ENCODE data around the gene NAV1. TPM values are rescaled to one million over a fixed set of nuclear protein-coding genes. Genes with fewer than 3 reads are reported as not detected.
A peak's percentile ranks its signal among the peaks of the same experiment; 100 is the strongest.

The NAV1 gene
- total and polyA plus RNA-seq, 11 donors, result 30.5 to 107 (median 73.4) TPM

DNA sequence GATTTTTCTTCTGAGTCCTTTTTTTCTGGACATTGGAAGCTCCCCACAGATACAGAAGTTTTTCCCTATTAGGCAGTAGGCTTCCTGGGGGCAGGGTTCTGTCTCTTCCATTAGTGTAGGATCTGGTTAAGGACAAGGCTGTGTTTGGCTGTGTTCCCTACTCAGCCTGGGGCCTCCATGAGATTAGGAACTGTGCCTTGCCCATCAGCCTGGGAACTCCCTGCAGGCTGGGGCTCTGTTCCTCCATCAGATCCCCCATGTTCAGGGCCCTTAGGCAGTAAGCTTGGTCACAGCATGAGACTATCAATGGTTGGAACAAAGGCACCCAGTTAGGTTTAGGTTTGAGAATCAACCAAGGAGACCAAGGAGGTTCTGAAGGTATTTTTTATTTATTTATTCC is 22.7 kb downstream of the NAV1 start:
- Histone ChIP-seq H3K4me3 (no peak overlapping the region), H3K27ac (peak overlapping the region in 5 of 12 donors; percentile 51 to 69 (median 54)), H3K4me1 (peaks cover 20 to 94% (median 71%) of the 10 kb centered on the region in 12 donors), H3K36me3 (no peaks in the 10 kb centered on the region), H3K9me3 (no peaks in the 10 kb centered on the region), H3K27me3 (no peaks in the 10 kb centered on the region)
- ATAC-seq (no peak), DNase-seq (peak in 1 of 5 donors; percentile 47)
- TF ChIP-seq CTCF (IDR thresholded peaks at IDR 0.05), result no peak
- no peak for TF ChIP-seq POLR2A (IDR thresholded peaks at IDR 0.05)
- intact Hi-C loops (cut with DNase I), result loop anchor here in 7 of 10 donors (2.0 to 10.0 kb wide), 6 partner anchors 41 to 231 kb away; no protein-coding TSS in a partner anchor

GRCh38 chr1:201562257-201562656 is 23.3 kb downstream of the NAV1 start:
- intact Hi-C loops (cut with DNase I), result loop anchor here in 4 of 10 donors (5.0 to 10.0 kb wide), 4 partner anchors 40 to 230 kb away; no protein-coding TSS in a partner anchor
- TF ChIP-seq CTCF (IDR thresholded peaks at IDR 0.05), result no peak
- TF ChIP-seq POLR2A (IDR thresholded peaks at IDR 0.05), result no peak
- H3K27me3 ChIP-seq, result no peaks in the 10 kb centered on the region
- peaks cover 22 to 94% (median 66%) of the 10 kb centered on the region in 12 donors for H3K4me1 ChIP-seq
- WGBS, 4 donors, result 58 to 94% (median 73%) methylated on average over 3 to 4 of the region's 4 CpGs
- no peak overlapping the region for H3K4me3 ChIP-seq
- H3K36me3 ChIP-seq, result no peaks in the 10 kb centered on the region
- ATAC-seq (peak in 3 of 4 donors; percentile 12 to 71 (median 35)), DNase-seq (peak in 2 of 5 donors; percentile 51 to 59)
- H3K9me3 ChIP-seq, result no peaks in the 10 kb centered on the region
- peak overlapping the region in 9 of 12 donors; percentile 17 to 69 (median 55) for H3K27ac ChIP-seq

DNA sequence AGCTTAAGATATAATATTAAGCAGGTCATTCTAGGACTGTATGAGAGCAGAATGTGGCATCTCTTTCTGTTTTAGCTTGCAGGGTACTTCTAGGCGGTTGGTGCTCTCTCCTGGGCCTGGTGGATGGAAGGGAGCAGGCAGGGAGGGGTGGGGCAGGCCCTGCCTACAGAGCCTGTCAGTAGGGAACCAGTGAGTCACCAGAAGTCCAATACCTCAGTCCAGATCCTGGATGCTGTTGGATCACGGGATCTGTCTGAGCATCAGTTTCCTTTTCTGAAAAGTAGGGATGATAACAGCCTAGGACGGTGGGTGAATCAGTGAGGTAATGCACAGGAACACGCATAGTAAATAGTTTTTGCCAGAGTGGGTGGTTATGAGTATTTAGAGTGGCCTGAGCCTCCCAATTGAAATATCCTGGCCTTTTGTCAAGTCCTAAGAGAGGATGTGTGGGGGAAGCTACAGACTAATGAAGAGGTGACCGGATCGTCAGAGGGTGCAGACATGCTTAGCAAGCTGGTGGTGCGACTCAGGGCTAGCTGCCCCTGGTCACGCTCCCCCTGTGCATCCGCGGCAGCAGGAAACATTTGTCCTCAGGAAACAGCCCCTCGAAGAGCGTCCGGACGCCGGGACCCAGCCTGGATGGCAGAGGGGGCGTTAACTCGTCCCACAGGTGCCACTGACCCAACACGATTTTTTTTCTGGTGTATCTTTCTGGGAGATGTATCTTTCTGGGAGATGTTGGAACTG is 23.9 kb downstream of the NAV1 start:
- no peak for TF ChIP-seq POLR2A (IDR thresholded peaks at IDR 0.05)
- no peak for TF ChIP-seq CTCF (IDR thresholded peaks at IDR 0.05)
- intact Hi-C loops (cut with DNase I), result loop anchor here in 4 of 10 donors (5.0 to 10.0 kb wide), 4 partner anchors 39 to 229 kb away; no protein-coding TSS in a partner anchor
- DNase-seq (peak in 1 of 5 donors; percentile 63), ATAC-seq (peak in 3 of 4 donors; percentile 63 to 70 (median 70))
- WGBS, 4 donors, result 45 to 66% (median 60%) methylated on average over 16 to 18 of the region's 18 CpGs
- peak overlapping the region in 9 of 12 donors; percentile 17 to 69 (median 55) for H3K27ac ChIP-seq
- H3K36me3 ChIP-seq, result no peaks in the 10 kb centered on the region
- H3K4me1 ChIP-seq, result peaks cover 24 to 94% (median 65%) of the 10 kb centered on the region in 12 donors
- H3K9me3 ChIP-seq, result no peaks in the 10 kb centered on the region
- H3K4me3 ChIP-seq, result peak overlapping the region in 1 of 12 donors; percentile 4
- H3K27me3 ChIP-seq, result no peaks in the 10 kb centered on the region

- intact Hi-C loops (cut with DNase I), result loop anchor here in 4 of 10 donors (5.0 to 10.0 kb wide), 4 partner anchors 39 to 229 kb away; no protein-coding TSS in a partner anchor
- WGBS, 4 donors, result 67 to 83% (median 69%) methylated on average over 2 of the region's 2 CpGs
- Histone ChIP-seq H3K36me3 (no peaks in the 10 kb centered on the region), H3K4me1 (peaks cover 24 to 94% (median 67%) of the 10 kb centered on the region in 12 donors), H3K9me3 (no peaks in the 10 kb centered on the region), H3K4me3 (peak overlapping the region in 1 of 12 donors; percentile 4), H3K27ac (peak overlapping the region in 4 of 12 donors; percentile 9 to 66 (median 40)), H3K27me3 (no peaks in the 10 kb centered on the region)
- DNase-seq (no peak), ATAC-seq (no peak)
- TF ChIP-seq POLR2A (IDR thresholded peaks at IDR 0.05) (no peak), CTCF (IDR thresholded peaks at IDR 0.05) (no peak)
Measured at GRCh38 chr1:201563406-201563780, 24.5 kb downstream of the NAV1 start.

All from heart left ventricle (tissue), 16 donors.